HG02759 (cell line): ENCODE data around the gene MMD.
"Not testable (repeated sequence)": the region's sequence is repeated elsewhere in the genome, so short reads cannot be mapped to it uniquely, and the experiment has no call there.

Experiments used
- ATAC-seq: cut with Tn5 transposase; IDR thresholded peaks from one replicate; pipeline ENCODE4 v1.9.1; 2021; ENCODE audit warnings: mild to moderate bottlenecking, moderate library complexity; ENCODE audit not compliant: unreplicated experiment

Gene MMD

DNA sequence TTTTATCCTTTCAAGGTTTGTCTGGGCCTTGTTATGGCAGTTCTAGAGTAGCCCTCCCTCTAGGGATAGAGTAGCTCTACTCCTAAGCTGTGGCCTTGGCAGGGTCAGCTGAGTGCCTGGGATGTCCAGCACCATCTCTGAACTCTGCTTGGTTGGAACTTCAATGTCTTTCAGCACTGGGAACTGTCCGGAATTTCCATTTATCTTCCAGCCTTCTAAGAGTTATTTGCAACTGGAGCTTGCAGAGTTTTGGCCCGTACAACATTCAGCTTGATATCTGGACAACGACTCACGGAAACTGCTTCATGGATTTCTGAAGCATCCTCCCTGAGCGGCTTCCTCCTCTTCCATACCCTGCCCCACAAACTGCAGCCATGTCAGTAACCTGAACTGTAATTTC lies 22.9 kb downstream of the MMD start:
- no peak for ATAC-seq

DNA sequence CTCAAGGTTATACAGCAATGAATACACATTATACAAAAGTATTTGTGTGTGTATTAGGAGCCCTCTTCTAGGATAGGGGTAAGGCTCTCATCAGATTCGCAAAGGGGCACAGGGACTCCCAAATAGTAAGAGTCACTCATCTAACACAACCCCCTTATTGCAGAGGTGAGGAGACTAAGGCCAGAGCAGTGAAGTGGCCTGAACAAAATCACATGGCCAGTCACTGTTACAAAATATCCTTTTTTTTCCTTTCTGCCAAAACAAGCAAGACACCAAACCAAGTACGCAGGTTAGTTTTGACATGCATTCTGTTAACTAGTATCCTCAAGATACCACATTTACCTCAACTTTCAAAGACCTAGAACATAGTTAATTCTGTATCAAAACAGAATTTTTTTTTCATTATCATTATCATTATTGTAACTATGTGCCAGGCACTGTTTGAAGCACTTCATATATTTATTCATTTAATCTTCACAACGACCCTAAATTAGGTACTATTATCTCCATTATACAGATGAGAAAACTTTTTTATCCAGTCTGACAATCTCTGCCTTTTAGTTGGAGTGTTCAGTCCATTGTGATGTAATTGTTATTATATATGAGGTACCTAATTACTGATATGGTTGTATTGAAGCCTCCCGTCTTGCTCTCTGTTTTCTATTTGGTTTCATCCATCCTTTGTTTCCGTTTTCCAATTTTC lies 25.7 kb downstream of the MMD start:
- ATAC-seq: no peak

DNA sequence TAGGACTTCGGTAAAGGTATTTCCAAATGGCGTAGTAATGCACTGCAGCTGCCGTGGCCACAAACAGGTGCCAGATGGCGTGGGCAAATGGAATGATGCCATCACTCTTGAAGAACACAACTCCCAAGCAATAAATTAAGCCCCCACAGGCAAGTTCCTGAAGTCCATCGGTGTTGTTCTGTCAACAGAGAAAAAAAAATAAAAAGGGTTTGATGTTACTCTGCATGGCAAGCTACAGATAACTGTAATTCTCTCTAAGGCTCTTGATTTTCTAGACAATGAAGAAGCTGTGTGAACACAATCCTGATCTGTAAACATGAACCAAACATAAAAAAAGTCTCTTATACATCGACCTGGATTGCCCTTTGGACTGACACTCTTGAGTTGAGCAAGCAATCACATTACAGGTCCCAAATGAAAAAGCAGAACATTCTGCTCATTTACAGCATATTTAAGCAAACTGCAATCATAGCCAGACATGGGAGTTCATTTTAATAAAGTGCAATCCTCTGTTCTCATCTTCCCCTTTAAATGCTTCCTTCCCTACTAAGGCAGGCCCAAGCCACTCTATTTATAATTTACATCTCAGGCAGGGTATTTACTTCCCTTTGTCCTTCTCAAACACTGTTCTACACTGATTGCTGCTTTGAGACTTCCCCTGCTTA lies 27.1 kb downstream of the MMD start:
- no peak for ATAC-seq

GRCh38 chr17:55391764-55392467 lies 29.7 kb downstream of the MMD start:
- ATAC-seq: no peak

DNA sequence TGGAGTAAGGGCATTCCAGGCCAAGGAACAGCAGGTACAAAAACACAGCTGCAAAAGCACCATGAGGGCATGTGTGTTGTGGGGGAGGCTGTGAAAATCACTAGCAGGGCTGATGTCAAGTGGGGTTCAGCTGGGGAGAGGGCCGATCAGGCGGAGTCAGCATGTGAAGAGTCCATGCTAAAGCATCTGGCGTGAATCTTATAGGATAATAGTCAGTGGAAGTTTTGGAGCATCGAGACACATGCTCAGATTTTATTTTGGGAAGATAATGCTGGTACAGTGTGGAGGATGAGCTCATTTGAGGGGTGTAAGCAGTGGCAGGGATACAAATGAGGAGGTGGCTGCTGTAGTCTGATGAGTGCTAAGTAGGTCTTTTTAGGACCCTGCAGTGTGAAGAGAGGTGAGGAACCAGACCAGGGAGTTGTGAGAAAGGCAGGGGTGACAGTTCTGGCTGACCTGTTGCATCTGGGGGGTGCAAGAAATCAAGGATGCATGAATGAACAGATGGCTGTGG lies 30.3 kb downstream of the MMD start:
- ATAC-seq: no peak

GRCh38 chr17:55390364-55390977 lies 31.2 kb downstream of the MMD start:
- ATAC-seq: no peak

GRCh38 chr17:55389715-55390114 lies 31.9 kb downstream of the MMD start:
- ATAC-seq: not testable (repeated sequence)

- ATAC-seq: no peak
These were observed 32.8 kb downstream of the MMD start for GRCh38 chr17:55388842-55389241.

GRCh38 chr17:55386796-55387332 lies 34.8 kb downstream of the MMD start:
- ATAC-seq: no peak

GRCh38 chr17:55384643-55385232 lies 36.9 kb downstream of the MMD start:
- ATAC-seq: no peak

GRCh38 chr17:55383771-55384642 lies 37.6 kb downstream of the MMD start:
- no peak for ATAC-seq

GRCh38 chr17:55381017-55381770 lies 40.4 kb downstream of the MMD start:
- no peak for ATAC-seq

DNA sequence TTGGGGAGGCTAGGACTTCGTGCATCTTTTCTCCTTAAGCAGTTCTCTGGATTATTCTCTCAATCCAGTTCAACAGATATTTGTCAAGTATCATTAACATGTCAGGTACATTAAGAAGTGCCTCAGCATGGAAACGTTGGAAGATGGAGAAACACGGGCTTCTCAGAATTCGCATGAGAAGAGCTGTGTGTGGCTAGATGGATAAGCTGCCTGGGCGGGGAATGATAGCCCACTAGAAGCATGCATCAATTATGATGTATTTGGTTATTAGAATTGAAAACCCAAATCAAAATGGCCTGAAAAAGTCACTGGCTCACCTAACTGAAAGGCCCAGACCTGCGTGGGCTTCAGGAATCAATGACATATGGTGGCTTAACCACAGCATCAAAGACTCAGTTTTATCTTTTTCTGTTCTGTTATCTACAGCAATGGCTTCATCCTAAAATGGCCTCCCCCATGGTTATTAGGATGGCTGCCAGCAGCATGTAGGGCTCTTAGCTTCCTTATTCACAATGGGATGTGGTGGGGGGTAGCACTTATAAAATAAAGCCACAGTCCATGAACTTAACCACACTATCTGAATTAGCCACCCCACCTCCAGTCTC lies 43.9 kb downstream of the MMD start:
- ATAC-seq: no peak

DNA sequence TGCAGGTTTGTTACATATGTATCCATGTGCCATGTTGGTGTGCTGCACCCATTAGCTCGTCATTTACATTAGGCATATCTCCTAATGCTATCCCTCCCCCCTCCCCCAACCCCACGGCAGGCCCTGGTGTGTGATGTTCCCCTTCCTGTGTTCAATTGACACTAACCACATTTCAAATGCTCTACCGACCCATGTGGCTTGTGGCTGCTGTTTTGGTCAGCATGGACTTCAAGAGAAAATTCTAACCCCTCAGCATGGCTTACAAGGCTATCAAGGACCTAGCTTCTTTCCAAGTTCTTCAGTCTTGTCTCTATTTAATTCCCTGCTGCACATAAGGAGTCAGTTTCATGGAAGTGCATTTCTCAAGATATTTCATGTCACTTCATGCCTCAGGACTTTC lies 52.9 kb downstream of the MMD start:
- ATAC-seq: no peak

- ATAC-seq: no peak
These were observed 55.6 kb downstream of the MMD start for GRCh38 chr17:55366020-55366481.

DNA sequence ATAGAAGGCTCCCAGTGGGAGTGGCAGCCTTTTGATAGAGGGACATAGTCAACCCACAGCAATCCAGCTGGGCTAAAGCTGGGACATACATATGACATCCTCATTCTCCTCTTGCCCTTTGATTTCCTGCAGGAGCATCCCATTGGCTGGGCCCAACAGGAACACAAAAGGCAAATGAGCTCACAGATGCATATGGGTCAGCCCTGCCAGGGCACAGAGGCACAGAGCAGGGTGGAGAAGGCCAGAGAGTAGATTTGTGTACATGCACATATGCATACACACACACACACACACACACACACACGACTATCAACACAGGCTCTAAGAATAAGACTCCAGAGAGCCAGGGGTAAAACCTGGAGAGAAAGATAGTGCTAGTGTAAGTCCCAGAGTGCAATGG lies 58.6 kb downstream of the MMD start:
- no peak for ATAC-seq

DNA sequence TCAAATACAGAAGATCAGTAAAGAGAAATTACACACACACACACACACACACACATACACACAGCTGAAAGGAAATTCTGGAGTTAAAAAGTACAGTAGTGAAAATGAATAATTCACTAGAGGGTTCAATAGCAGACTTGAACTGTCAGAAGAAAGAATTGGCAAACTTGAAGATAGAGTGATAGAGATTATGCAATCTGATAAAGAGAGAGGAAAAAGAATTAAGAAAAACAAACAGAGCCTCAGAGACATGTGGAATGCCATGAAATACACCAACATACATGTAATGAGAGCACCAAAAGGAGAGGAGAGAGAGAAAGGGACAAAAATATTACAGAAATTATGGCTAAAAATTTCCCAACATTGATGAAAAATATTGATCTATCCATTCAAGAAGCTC lies 60.7 kb downstream of the MMD start:
- no peak for ATAC-seq

DNA sequence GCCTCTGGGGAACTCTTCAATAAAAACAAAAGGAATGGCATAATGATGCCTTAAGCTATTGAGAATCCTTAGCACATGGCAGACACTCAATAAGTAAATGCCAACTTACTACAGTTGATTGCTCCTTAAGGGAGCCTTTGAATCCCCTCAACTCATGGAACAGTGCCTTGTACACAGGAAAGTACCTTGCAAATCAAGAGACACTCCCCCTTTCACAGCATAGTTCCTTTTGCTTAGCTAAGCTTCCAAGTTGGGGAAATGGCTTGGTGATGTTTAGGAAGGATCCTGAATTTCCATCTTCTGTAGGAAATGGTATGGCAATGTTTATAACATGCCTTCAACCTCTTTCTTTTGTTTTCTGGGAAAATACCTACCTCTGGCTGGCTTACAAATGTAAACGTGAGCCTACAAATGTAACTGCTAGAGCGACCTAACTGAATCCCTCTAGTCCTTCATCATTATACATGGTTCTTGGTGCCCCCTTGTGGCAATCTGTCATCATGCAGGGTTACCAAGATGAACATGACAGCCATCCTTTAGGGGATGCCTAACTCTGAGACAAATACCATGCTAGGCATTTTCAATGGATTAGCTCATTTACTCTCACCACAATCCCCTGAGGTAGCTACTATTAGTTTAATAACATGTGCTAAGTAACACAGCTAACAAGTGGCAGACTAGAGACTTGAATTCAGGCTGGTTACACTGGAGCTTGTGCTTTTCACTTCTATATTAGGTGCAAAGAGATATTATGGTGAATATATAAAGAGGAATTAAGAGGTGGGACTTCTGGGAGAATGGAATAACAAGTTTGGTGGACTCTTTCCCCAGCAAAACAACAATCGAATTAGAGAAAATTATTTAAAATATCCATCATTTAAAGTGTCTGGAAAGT lies 65.0 kb downstream of the MMD start:
- ATAC-seq: peak; percentile 99
